OCI-LY7 (cell line): ENCODE measurements around the gene APLP2. TPM values are rescaled to one million over a fixed set of nuclear protein-coding genes. Genes with fewer than 3 reads are reported as not detected.

ENCODE experiments used
- BruUV-seq: library from RNA; stranded (reverse); fragments of 400-500 nt; replicated peaks from 2 replicates; lab custom pipeline; 2021; lab: Mats Ljungman, UMichigan
- CTCF ChIA-PET: fragments of 300-600 bp; sonication (Branson Sonifier 250); formaldehyde crosslinking; loops from one replicate; lab custom pipeline; 2022; ENCODE audit warnings: antibody characterized with exemption; ENCODE audit not compliant: unreplicated experiment; lab: Charles Lee
- POLR2A ChIA-PET: fragments of 300-600 bp; sonication (Branson Sonifier 250); formaldehyde crosslinking; loops from one replicate; lab custom pipeline; 2022; ENCODE audit warnings: antibody characterized with exemption; lab: Charles Lee
- DNase-seq: peaks from one replicate; pipeline ENCODE4 v3.0.0-alpha.2; 2015; ENCODE audit warnings: low spot score
- H2AFZ ChIP-seq: fragments of 200-600 bp; sonication (generic), shearing (Covaris generic); 2 replicates; pipeline ENCODE4 v1.6.1; 2014; ENCODE audit warnings: mild to moderate bottlenecking, antibody characterized with exemption, low read length, moderate library complexity
- H3K27ac ChIP-seq: fragments of 200-600 bp; sonication (generic); 2 replicates; pipeline ENCODE4 v1.5.1; 2014; ENCODE audit warnings: mixed run types, low read depth, mild to moderate bottlenecking, moderate library complexity, low read length, inconsistent platforms; ENCODE audit not compliant: poor library complexity, severe bottlenecking
- H3K36me3 ChIP-seq: fragments of 200-600 bp; sonication (generic); 2 replicates; pipeline ENCODE4 v1.6.1; 2014; ENCODE audit warnings: mild to moderate bottlenecking, antibody characterized with exemption, low read length, moderate library complexity, mixed read lengths; ENCODE audit not compliant: insufficient read depth
- H3K4me1 ChIP-seq: fragments of 200-600 bp; sonication (generic); 2 replicates; pipeline ENCODE4 v1.5.1; 2014; ENCODE audit warnings: mild to moderate bottlenecking, low read length; ENCODE audit not compliant: insufficient read depth, poor library complexity, severe bottlenecking
- H3K4me2 ChIP-seq: fragments of 200-600 bp; sonication (generic); 2 replicates; pipeline ENCODE4 v1.6.1; 2014; ENCODE audit warnings: mild to moderate bottlenecking, low read length
- H3K4me3 ChIP-seq: fragments of 200-600 bp; sonication (generic); 2 replicates; pipeline ENCODE4 v1.5.1; 2014; ENCODE audit warnings: mild to moderate bottlenecking, low read depth, low read length; ENCODE audit not compliant: poor library complexity, severe bottlenecking
- H3K79me2 ChIP-seq: fragments of 200-600 bp; sonication (generic); 2 replicates; pipeline ENCODE4 v1.6.1; 2016; ENCODE audit warnings: low read depth, mild to moderate bottlenecking, low read length, moderate library complexity, mixed read lengths; ENCODE audit not compliant: insufficient read depth
- H3K9me2 ChIP-seq: fragments of 200-600 bp; sonication (generic); 2 replicates; pipeline ENCODE4 v1.6.1; 2016; ENCODE audit warnings: mild to moderate bottlenecking, low read length, mixed read lengths; ENCODE audit not compliant: insufficient read depth
- H3K9me3 ChIP-seq: fragments of 200-600 bp; sonication (generic); 2 replicates; pipeline ENCODE4 v1.6.1; 2014; ENCODE audit warnings: mild to moderate bottlenecking, mixed run types, low read length, mixed read lengths
- H4K20me1 ChIP-seq: fragments of 200-600 bp; sonication (generic); 2 replicates; pipeline ENCODE4 v1.6.1; 2014; ENCODE audit warnings: mild to moderate bottlenecking, antibody characterized with exemption, low read length, moderate library complexity, mixed read lengths; ENCODE audit not compliant: insufficient read depth
- CTCF ChIP-seq: fragments of 200-600 bp; sonication (generic); conservative IDR thresholded peaks from 2 replicates; pipeline ENCODE4 v1.5.1; 2014; ENCODE audit warnings: mild to moderate bottlenecking, antibody characterized with exemption, low read length, moderate library complexity, mixed read lengths
- EZH2phosphoT487 ChIP-seq: fragments of 200-600 bp; sonication (generic); IDR thresholded peaks from 2 replicates; pipeline ENCODE4 v1.6.1; 2018; ENCODE audit warnings: low read depth, borderline replicate concordance, mild to moderate bottlenecking, mixed run types, antibody characterized with exemption, low read length, moderate library complexity, mixed read lengths
- intact Hi-C: fragments of 100-400 bp; cut with micrococcal nuclease; formaldehyde crosslinking; loops from one replicate; pipeline ENCODE4 v1.10.0; 2022; ENCODE audit not compliant: unreplicated experiment
- total RNA-seq, 2 experiments: library from RNA; depleted of rRNA in 1 of 2; stranded (reverse); fragments of >200 nt in 1 of 2; shearing (Covaris generic) in 1 of 2; gene quantifications; 2 replicates each; pipeline ENCODE4 v1.2.3, GENCODE V29; 2014 to 2022

APLP2 gene
- total RNA-seq, 2 experiments from 2014 or later: 147 to 284 TPM

- H3K4me2 ChIP-seq: no peak overlapping the region
- no peak overlapping the region for H3K4me3 ChIP-seq
- POLR2A ChIA-PET: interaction anchor here (0.6 to 1.1 kb wide), 2 partner anchors 16 to 42 kb away, joined by 3 read pairs; no protein-coding TSS in a partner anchor
- intact Hi-C loops: no loop called here
- H3K36me3 ChIP-seq: no peaks in the 10 kb centered on the region
- DNase-seq: no peak
- TF ChIP-seq EZH2phosphoT487 (no peak), CTCF (no peak)
- BruUV-seq: no TSS peak
- no peaks in the 10 kb centered on the region for H4K20me1 ChIP-seq
- no peak overlapping the region for H3K27ac ChIP-seq
- H3K9me2 ChIP-seq: no peaks in the 10 kb centered on the region
- H2AFZ ChIP-seq: no peak overlapping the region
- H3K4me1 ChIP-seq: no peaks in the 10 kb centered on the region
- H3K79me2 ChIP-seq: no peaks in the 10 kb centered on the region
- peaks cover 10% of the 10 kb centered on the region; the same call in 1 of the 2 replicates for H3K9me3 ChIP-seq
- CTCF ChIA-PET: no interaction called here
Observed at GRCh38 chr11:130055617-130056016, 14.1 kb upstream of the APLP2 start.

- Histone ChIP-seq H3K4me3 (no peak overlapping the region), H3K79me2 (no peaks in the 10 kb centered on the region), H3K36me3 (no peaks in the 10 kb centered on the region), H3K9me3 (no peaks in the 10 kb centered on the region), H3K4me2 (no peak overlapping the region), H3K4me1 (peaks cover 15% of the 10 kb centered on the region), H2AFZ (no peak overlapping the region), H3K27ac (no peak overlapping the region), H3K9me2 (no peaks in the 10 kb centered on the region), H4K20me1 (no peaks in the 10 kb centered on the region)
- ChIA-PET POLR2A (interaction anchor here (0.6 to 0.8 kb wide), 4 partner anchors 10 to 379 kb away, joined by 3 to 6 read pairs (median 4); no protein-coding TSS in a partner anchor), CTCF (no interaction called here)
- intact Hi-C loops: no loop called here
- BruUV-seq: no TSS peak
- TF ChIP-seq CTCF (no peak), EZH2phosphoT487 (no peak)
- DNase-seq: no peak
Observed at GRCh38 chr11:130061017-130061416, 8.7 kb upstream of the APLP2 start.

- no peak overlapping the region for H3K27ac ChIP-seq
- H3K79me2 ChIP-seq: no peaks in the 10 kb centered on the region
- no peak for TF ChIP-seq CTCF
- TF ChIP-seq EZH2phosphoT487: no peak
- POLR2A ChIA-PET: interaction anchor here (0.6 to 0.8 kb wide), 3 partner anchors 9 to 59 kb away, joined by 3 to 7 read pairs (median 5); no protein-coding TSS in a partner anchor
- H3K4me1 ChIP-seq: peaks cover 24% of the 10 kb centered on the region
- no peaks in the 10 kb centered on the region for H4K20me1 ChIP-seq
- H3K9me3 ChIP-seq: no peaks in the 10 kb centered on the region
- no peak overlapping the region for H3K4me3 ChIP-seq
- intact Hi-C loops: no loop called here
- no peak overlapping the region for H2AFZ ChIP-seq
- BruUV-seq: no TSS peak
- no peak overlapping the region for H3K4me2 ChIP-seq
- H3K36me3 ChIP-seq: no peaks in the 10 kb centered on the region
- no peaks in the 10 kb centered on the region for H3K9me2 ChIP-seq
- CTCF ChIA-PET: no interaction called here
- DNase-seq: no peak
Observed at GRCh38 chr11:130062026-130062425, 7.7 kb upstream of the APLP2 start.
